B cell (primary cell): ENCODE results near the gene TADA2A. TPM values are rescaled to one million over a fixed set of nuclear protein-coding genes. Genes with fewer than 3 reads are reported as not detected.

Source experiments
- ATAC-seq: fragments of 200-7000 bp; cut with Tn5 transposase; one replicate; pipeline ENCODE4 v1.10.0; 2021; ENCODE audit warnings: low read depth, mild to moderate bottlenecking, moderate number of reproducible peaks, moderate library complexity
- CTCF ChIA-PET: fragments of 350-600 bp; sonication (Branson Sonifier 250); formaldehyde crosslinking; loops from one replicate; lab custom pipeline; 2021; ENCODE audit warnings: antibody characterized with exemption, inconsistent platforms; lab: Charles Lee
- POLR2A ChIA-PET: fragments of 350-600 bp; sonication (Branson Sonifier 250); formaldehyde crosslinking; loops from one replicate; lab custom pipeline; 2021; ENCODE audit warnings: antibody characterized with exemption; lab: Charles Lee
- DNase-seq: peaks from one replicate; pipeline ENCODE4 v3.0.0; 2013
- H2AFZ ChIP-seq: 2 replicates; pipeline ENCODE4 v1.6.1; 2012; ENCODE audit warnings: mild to moderate bottlenecking, low read depth, low read length; ENCODE audit not compliant: insufficient read depth, poor library complexity, severe bottlenecking
- H3K27ac ChIP-seq, 2 donors: 1 replicate in 1 of 2; 2 replicates in 1 of 2; pipeline ENCODE4 v1.5.1; 2012 to 2013; ENCODE audit warnings: low read length in 2 of 2, mild to moderate bottlenecking in 2 of 2, moderate library complexity in 1 of 2
- H3K27me3 ChIP-seq, 4 experiments: fragments of 200-600 bp in 1 of 4; sonication (generic) in 1 of 4; replicated peaks in 1 of 4; 1 replicate in 2 of 4; 2 replicates in 2 of 4; pipeline versions ENCODE4 v1.6.1 to v1.7.0; 2013 to 2016; ENCODE audit warnings: low read length in 3 of 4, mild to moderate bottlenecking in 2 of 4, mixed read lengths in 1 of 4, moderate library complexity in 1 of 4; ENCODE audit not compliant: insufficient read depth in 4 of 4, control insufficient read depth in 3 of 4; ENCODE audit errors: control extremely low read depth in 1 of 4
- H3K36me3 ChIP-seq, 2 experiments: replicated peaks in 1 of 2; 1 replicate in 1 of 2; 2 replicates in 1 of 2; pipeline versions ENCODE4 v1.6.1 to v1.7.1; 2013; ENCODE audit warnings: low read length in 1 of 2; ENCODE audit not compliant: insufficient read depth in 2 of 2, control insufficient read depth in 1 of 2; ENCODE audit errors: control extremely low read depth in 1 of 2, extremely low read depth in 1 of 2
- H3K4me1 ChIP-seq, 2 donors: fragments of 200-600 bp in 1 of 2; sonication (generic) in 1 of 2; 1 replicate in 1 of 2; 2 replicates in 1 of 2; pipeline versions ENCODE4 v1.5.1 to v1.6.1; 2013 to 2017; ENCODE audit warnings: low read length in 2 of 2; ENCODE audit not compliant: control insufficient read depth in 2 of 2, insufficient read depth in 2 of 2
- H3K4me2 ChIP-seq: replicated peaks from 2 replicates; pipeline ENCODE3; 2012; ENCODE audit warnings: mild to moderate bottlenecking, low read depth, low read length; ENCODE audit not compliant: poor library complexity, severe bottlenecking
- H3K4me3 ChIP-seq, 5 experiments: fragments of 200-600 bp in 1 of 5; sonication (generic) in 1 of 5; 1 replicate in 3 of 5; 2 replicates in 2 of 5; pipeline versions ENCODE4 v1.5.1 to v1.7.0; 2011 to 2016; ENCODE audit warnings: low read length in 4 of 5, mild to moderate bottlenecking in 4 of 5, low read depth in 2 of 5, control low read depth in 1 of 5, moderate library complexity in 1 of 5; ENCODE audit not compliant: insufficient read depth in 1 of 5; ENCODE audit errors: control extremely low read depth in 1 of 5, extremely low read depth in 1 of 5
- H3K79me2 ChIP-seq: fragments of 200-600 bp; sonication (generic); one replicate; pipeline ENCODE4 v1.6.0; 2016; ENCODE audit warnings: low read length; ENCODE audit not compliant: control insufficient read depth, insufficient read depth
- H3K9ac ChIP-seq: fragments of 200-600 bp; sonication (generic); 2 replicates; pipeline ENCODE4 v1.6.1; 2017; ENCODE audit warnings: mild to moderate bottlenecking, low read length, moderate library complexity
- H3K9me3 ChIP-seq, 3 donors: one replicate each; pipeline versions ENCODE4 v1.6.1 to v1.7.1; 2013; ENCODE audit warnings: low read length in 2 of 3; ENCODE audit not compliant: control insufficient read depth in 2 of 3, insufficient read depth in 1 of 3; ENCODE audit errors: control extremely low read depth in 1 of 3
- H4K20me1 ChIP-seq: 2 replicates; pipeline ENCODE4 v1.6.0; 2012; ENCODE audit warnings: mild to moderate bottlenecking, low read length; ENCODE audit not compliant: insufficient read depth, control insufficient read depth, poor library complexity, severe bottlenecking
- H3K27ac Mint-ChIP-seq: one replicate; pipeline ENCODE4 v1.8.0; 2021; ENCODE audit warnings: mixed read lengths
- H3K27me3 Mint-ChIP-seq: one replicate; pipeline ENCODE4 v1.8.0; 2021; ENCODE audit warnings: mixed read lengths
- H3K4me1 Mint-ChIP-seq: one replicate; pipeline ENCODE4 v1.8.0; 2021; ENCODE audit warnings: mixed read lengths
- H3K4me3 Mint-ChIP-seq: one replicate; pipeline ENCODE4 v1.8.0; 2021; ENCODE audit warnings: mixed read lengths
- H3K9me3 Mint-ChIP-seq: one replicate; pipeline ENCODE4 v1.8.0; 2022; ENCODE audit warnings: mixed read lengths; ENCODE audit not compliant: insufficient read depth
- CTCF ChIP-seq: fragments of 200-600 bp; IDR thresholded peaks from one replicate; pipeline ENCODE4 v1.8.0; 2022; ENCODE audit warnings: antibody characterized with exemption, mild to moderate bottlenecking
- EZH2 ChIP-seq: IDR thresholded peaks from 2 replicates; pipeline ENCODE4 v1.6.1; 2012; ENCODE audit warnings: borderline replicate concordance, low read depth, mild to moderate bottlenecking, moderate library complexity, low read length; ENCODE audit not compliant: insufficient read depth, poor library complexity, severe bottlenecking
- WGBS: methylation state at CpG from one replicate; pipeline ENCODE4 v1.1.5; 2013; ENCODE audit warnings: missing lambda C conversion rate; ENCODE audit not compliant: insufficient coverage; 5-methylcytosine and 5-hydroxymethylcytosine counted together
- intact Hi-C: fragments of 100-400 bp; cut with micrococcal nuclease; formaldehyde crosslinking; loops from one replicate; pipeline ENCODE4 v1.10.0; 2022
- polyA plus RNA-seq: library from polyadenylated mRNA; depleted of rRNA; stranded (reverse); fragments of >200 nt; gene quantifications from 2 replicates; pipeline ENCODE4 v1.2.3, GENCODE V29; 2012
- total RNA-seq, 2 donors: library from RNA; stranded (reverse); fragments of 120-200 nt in 1 of 2; gene quantifications; 1 replicate in 1 of 2; 2 replicates in 1 of 2; pipeline versions ENCODE4 v1.2.3 to v1.2.4, GENCODE V29; 2013 to 2022

Gene TADA2A
- total and polyA plus RNA-seq, 2 donors (not counting 1 experiment from before 2014, with no cell fraction given), result 10.9 to 43.3 TPM

- Mint-ChIP-seq H3K4me3 (no peak overlapping the region), H3K27me3 (no peaks in the 10 kb centered on the region), H3K27ac (no peak overlapping the region), H3K9me3 (no peaks in the 10 kb centered on the region), H3K4me1 (no peaks in the 10 kb centered on the region)
- Histone ChIP-seq H3K79me2 (no peaks in the 10 kb centered on the region), H3K36me3 (peaks cover 8 to 34% of the 10 kb centered on the region in 2 experiments), H3K9ac (no peak overlapping the region), H3K27me3 (no peaks in the 10 kb centered on the region), H3K4me2 (no peak overlapping the region), H3K4me1 (no peaks in the 10 kb centered on the region), H3K9me3 (no peaks in the 10 kb centered on the region), H2AFZ (no peak overlapping the region), H4K20me1 (no peaks in the 10 kb centered on the region), H3K4me3 (no peak overlapping the region), H3K27ac (no peak overlapping the region)
- DNase-seq (no peak), ATAC-seq (no peak)
- CTCF ChIA-PET, result no interaction called here
- WGBS, result 92% methylated on average over 1 of the region's 1 CpG
- intact Hi-C loops, result no loop called here
- TF ChIP-seq EZH2 (no peak), CTCF (no peak)
- POLR2A ChIA-PET, result no interaction called here
These were observed 72.3 kb downstream of the TADA2A start for GRCh38 chr17:37479025-37479424.

GRCh38 chr17:37480427-37480826 lies 73.7 kb downstream of the TADA2A start:
- Histone ChIP-seq H3K4me2 (no peak overlapping the region), H3K4me1 (no peaks in the 10 kb centered on the region), H3K27me3 (no peaks in the 10 kb centered on the region), H3K4me3 (no peak overlapping the region), H3K9ac (no peak overlapping the region), H4K20me1 (no peaks in the 10 kb centered on the region), H3K9me3 (no peaks in the 10 kb centered on the region), H3K79me2 (no peaks in the 10 kb centered on the region), H3K36me3 (peaks cover 4 to 26% of the 10 kb centered on the region in 2 experiments), H3K27ac (no peak overlapping the region), H2AFZ (no peak overlapping the region)
- ChIA-PET POLR2A (interaction anchor here (0.5 kb wide), 1 partner anchor 155 kb away, joined by 7 read pairs; no protein-coding TSS in a partner anchor), CTCF (no interaction called here)
- no CpG with 5 or more reads among the region's 2 CpGs for WGBS
- Mint-ChIP-seq H3K4me1 (no peaks in the 10 kb centered on the region), H3K27me3 (no peaks in the 10 kb centered on the region), H3K27ac (no peak overlapping the region), H3K9me3 (no peaks in the 10 kb centered on the region), H3K4me3 (no peak overlapping the region)
- intact Hi-C loops, result no loop called here
- no peak for DNase-seq
- no peak for ATAC-seq
- no peak for TF ChIP-seq EZH2
